ENCODE results near the gene ZNF581.

The ZNF581 gene

DNA sequence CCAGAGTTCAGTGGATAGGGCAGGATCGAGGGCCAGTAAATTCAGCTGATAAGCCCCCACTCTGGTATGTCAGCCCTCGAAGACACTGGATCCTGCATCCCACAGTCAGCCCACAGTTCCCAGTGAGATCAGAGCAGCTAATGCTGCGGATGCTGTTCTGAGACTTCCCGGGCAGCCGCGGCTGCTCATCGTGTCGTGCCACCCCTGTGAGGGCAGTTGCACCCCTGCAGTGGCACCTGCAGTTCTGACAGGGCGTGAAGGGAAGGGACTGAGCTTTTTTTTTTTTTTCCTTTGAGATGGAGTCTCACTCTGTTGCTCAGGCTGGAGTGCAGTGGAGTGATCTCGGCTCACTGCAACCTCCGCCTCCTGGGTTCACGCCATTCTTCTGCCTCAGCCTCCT, 24.1 kb downstream of the ZNF581 start:
- DNase-seq, result no peak

DNA sequence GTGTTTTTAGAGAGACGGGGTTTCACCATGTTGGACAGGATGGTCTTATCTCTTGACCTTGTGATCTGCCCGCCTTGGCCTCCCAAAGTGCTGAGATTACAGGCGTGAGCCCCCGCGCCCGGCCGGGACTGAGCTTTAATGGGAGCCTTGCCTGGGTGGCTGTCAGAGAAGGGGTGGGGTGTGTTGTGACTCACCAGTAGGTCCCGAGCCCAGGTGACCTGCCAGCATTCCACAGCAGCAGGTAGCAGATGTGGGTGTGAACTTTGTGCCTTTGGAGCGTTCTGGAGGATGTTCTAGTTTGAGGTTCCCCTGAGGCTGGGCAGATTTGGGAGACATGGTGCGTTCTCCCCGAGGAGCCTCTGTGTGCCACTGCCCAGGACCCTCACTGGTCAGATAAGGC, 24.5 kb downstream of the ZNF581 start:
- DNase-seq, result no peak

GRCh38 chr19:55668603-55669348, 25.3 kb downstream of the ZNF581 start:
- DNase-seq, result no peak

DNA sequence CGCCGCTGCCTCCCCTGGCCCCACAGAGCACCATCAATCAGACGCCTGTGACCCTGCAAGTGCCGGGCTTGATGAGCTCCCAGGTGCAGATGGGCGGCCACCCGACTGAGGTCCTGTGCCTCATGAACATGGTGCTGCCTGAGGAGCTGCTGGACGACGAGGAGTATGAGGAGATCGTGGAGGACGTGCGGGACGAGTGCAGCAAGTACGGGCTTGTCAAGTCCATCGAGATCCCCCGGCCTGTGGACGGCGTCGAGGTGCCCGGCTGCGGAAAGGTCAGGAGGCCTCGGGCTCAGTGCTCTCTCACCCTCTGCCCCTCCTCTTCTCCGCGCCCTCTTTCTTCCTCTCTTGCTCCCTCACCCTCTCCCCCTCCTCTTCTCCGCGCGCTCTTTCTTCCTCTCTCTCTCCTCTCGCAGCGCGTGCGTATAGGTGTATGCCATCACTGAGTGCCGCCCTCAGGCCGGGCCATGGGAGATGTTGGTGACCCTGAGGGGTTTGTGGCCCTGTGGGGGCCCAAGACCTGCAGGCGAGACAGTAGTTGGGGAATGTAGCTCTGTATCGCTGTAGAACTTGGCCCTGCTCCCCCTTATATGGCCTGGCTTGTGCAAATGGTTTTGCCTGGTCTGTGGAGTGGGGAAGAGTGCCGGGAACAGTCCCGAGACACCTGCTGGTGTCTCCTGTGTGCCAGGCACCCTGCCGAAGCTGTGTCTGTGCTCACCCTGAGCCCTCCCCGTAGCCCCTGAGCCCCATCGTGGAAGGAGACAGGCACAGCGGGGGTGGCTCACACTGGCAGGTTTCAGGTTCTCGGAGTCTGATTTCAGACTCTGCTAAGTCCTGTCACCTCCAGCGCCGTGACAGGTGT, 26.2 kb downstream of the ZNF581 start:
- no peak for DNase-seq

- no peak for DNase-seq
Measured at GRCh38 chr19:55670280-55671053, 27.0 kb downstream of the ZNF581 start.

- DNase-seq, result no peak
Measured at GRCh38 chr19:55671054-55671378, 27.6 kb downstream of the ZNF581 start.

DNA sequence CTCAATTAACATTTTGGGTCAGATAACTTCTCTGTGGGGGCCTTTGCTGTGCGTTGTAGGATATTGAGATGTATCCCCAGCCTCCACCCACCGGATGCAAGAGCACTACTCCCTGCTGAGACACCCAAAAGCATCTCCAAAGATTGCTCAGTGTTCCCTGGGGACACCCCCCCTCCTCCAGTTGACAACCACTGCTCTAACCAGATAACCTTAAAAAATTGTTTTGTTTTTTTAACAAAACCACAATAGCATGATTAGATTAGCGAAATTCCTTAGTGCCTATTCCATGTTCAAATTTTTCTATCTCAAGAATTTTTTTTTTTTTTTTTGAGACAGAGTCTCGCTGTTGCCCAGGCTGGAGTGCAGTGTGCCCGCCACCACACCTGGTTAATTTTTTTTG, 29.0 kb downstream of the ZNF581 start:
- no peak for DNase-seq

DNA sequence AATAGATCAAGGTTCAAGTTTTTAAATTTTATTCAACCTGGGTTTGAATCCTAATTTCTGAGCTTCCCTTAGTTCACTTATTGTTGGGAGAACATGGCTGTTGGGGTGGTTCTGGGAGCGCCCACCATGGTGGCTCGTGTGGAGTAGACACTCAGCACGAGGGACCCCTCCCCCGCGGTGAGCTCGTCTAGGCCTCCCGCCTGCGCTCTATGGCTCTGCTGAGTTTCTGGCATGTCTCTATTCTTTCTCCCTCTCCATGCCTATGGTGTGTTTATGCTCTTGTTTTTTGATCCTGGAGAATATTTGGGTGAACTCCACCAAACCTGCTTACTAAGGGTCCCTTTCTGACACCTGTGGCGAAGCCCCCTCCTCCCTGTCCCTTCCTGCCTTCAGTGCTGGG, 30.0 kb downstream of the ZNF581 start:
- DNase-seq, result no peak

DNA sequence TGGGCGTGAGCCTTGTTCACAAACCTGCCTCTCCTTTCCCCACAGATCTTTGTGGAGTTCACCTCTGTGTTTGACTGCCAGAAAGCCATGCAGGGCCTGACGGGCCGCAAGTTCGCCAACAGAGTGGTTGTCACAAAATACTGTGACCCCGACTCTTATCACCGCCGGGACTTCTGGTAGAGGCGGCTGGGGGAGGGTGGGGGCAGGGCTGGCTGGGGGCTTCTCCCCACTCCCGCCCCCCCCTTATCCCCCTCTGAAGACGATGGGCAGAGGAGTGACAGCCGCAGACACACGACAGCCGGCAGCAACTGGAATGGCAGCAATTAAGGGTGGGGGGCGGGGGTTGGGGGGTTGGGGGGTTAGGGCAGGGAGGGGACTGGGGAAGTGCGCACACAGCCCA, 30.4 kb downstream of the ZNF581 start:
- DNase-seq, result no peak

DNA sequence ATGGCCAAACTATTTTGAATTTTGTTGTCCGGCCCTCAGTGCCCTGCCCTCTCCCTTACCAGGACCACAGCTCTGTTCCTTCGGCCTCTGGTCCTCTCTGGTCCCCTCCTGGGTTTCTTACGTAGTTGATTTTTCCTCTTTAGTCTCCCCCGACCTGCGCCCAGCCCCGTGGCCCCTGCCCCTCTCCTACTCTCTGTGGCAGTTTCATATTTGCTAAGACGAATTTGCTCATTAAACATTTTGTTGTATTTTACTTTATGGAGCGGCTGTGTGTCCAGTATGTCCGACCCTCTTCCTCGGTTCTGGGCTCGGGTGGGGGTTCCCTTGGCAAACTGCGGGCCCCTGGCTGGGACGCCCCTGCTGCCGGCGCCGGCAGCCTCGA, 31.0 kb downstream of the ZNF581 start:
- no peak for DNase-seq

DNA sequence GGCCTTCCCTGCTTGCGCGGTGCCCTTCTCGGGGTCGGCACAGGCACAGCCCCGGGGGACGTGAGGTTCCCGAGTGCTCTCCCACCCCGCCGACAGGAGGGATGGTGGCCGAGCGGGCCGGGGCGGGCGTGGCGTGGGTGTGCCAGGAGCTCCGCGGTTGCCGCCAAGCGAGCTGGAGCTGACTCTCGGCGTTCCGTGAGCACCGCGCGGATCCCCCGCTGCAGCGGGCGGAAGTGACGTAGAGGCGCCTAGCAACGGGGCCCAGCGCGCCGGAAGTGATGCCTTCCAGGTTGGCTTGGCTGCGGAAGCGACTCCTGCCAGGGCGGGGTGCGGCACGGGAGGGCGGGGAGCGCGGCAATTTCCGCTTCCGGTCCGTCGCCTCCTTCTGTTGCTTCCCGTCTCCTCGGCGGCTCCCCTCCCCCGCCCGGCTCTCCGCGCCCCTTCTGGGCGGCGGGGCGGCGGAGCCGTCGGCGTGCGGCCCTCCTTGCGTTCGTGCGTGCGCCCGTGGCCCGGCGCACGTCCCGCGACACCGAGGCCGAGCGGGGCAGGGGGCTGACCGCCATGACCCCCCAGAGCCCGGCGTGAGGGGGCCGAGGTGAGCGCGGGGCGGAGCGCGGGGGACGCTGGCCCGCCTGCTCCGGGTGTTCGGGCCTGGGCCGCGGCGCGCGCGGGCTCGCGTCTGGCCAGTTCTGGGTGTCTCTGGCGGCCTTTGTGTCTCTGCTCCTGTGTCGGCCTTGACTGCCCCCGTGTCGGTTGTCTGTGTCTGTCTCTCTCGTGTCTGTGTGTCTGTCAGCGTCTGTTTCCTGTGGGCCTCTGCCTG, 31.6 kb downstream of the ZNF581 start, which contains the start of gene EPN1:
EPN1 (plus strand) TSS at position 386 of the 820 bp plus-strand sequence. CDS start 3,402 bp downstream, outside the sequence.
- peak; percentile 96 to 97 for DNase-seq

DNA sequence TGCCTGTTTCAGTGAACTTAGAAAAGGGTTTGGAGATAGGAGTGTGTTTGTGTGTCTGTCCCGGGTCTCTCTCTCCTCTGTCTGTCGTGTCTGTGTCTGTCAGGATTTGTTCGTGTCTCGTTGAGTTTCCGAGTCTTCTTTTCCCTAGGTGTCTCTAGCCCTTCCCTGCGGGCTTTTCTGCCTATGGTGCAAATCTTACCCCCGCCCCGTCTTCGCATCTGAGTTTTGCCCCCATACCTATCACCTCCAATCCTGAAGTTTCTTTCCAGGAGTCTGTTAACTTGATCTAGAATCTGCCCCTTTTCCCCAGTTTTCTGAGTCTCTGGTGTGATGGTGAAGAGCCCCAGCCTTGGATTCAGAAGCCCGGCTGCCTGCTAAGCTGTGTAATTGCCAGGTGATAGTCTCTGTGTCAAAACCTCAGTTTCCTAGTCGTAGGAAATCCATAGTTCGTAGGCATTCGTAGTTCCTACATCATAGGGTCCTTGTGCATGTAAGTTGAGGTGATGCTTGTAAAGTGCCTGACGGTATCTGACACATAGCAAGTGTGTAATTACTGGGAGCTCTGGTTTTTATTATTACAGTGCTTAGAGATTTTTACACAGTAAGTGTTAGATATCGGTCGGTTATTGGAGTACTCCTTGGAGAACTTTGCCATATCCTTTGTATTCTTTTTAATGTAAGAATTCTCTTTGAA, 32.4 kb downstream of the ZNF581 start:
- DNase-seq, result no peak

GRCh38 chr19:55676383-55676782, 32.9 kb downstream of the ZNF581 start:
- DNase-seq, result no peak

DNA sequence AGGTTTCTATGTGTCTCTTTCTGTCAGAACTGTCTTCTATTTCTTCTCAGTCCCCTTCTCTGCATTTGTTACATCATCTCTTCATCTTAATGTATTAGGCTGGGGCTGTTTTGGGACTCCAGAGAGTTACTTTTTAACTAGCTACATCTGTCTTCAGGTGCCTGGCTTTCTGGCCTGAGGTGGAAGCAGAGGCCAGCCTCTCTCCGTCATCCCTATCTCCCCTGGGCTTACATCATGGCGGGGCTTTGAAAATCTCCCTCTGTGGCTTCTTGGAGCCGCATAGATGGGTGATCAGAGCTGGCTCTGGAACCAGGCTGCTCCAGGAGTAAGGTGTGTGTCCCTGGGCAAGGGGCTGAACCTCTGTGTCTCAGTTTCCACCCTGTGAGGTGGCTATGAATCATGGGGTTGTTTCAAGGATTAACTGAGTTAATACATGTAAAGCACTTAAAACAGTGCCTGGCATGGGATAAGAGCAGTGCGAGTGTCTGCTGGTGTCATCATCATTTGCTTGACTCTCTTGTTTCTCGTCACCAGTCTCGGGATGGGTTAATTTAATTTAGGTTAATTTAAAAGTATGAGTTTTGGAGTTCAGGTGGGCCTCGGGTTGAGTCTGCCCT, 33.5 kb downstream of the ZNF581 start:
- DNase-seq, result no peak

DNA sequence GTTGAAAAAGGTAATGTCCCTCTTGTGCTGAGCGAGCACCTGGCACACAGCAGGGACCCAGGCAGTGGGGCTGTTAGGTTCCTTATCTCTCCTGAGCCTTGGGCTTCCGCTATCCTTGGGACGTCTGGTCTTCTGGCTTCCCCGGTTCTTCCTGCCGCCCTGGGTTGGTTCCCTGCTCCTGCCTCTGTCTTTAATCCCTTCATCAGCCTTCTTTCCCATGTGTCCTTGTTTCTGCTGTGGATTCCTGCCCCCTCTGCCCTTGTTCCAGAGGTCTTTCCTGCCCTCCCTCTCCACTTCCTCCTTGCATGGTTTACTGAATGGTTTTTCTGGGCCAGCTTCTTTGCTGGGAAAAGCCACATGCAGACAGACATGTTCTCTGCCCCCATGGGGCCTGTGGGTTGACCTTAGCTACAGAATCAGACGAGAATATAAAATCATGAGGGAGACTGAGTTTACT, 34.2 kb downstream of the ZNF581 start:
- no peak for DNase-seq

DNA sequence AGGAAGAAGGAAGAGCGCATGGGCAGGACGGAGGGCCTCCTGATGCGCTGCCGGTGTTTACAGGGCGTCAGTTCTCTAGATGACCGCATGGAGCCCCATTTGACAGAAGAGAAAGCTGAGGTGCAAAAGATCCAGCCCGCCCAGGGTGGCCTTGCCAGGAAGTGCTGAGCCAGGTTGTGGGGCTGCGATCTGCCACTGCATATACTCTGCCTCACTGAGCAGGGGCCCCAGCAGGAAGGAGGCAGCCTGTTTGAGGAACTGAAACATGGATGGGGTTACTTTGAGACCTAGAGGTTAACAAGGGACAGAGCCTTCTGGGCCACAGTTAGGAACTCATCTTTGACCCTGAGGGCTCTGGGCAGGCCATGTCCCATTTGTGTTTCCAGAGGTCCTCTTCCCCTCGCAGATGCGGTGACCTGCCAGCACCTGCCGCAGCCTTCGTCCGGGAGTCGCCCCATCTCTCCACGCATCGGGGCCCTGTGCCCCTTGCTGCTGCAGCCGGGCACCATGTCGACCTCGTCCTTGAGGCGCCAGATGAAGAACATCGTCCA, 34.7 kb downstream of the ZNF581 start:
- peak; percentile 76 to 85 for DNase-seq

DNA sequence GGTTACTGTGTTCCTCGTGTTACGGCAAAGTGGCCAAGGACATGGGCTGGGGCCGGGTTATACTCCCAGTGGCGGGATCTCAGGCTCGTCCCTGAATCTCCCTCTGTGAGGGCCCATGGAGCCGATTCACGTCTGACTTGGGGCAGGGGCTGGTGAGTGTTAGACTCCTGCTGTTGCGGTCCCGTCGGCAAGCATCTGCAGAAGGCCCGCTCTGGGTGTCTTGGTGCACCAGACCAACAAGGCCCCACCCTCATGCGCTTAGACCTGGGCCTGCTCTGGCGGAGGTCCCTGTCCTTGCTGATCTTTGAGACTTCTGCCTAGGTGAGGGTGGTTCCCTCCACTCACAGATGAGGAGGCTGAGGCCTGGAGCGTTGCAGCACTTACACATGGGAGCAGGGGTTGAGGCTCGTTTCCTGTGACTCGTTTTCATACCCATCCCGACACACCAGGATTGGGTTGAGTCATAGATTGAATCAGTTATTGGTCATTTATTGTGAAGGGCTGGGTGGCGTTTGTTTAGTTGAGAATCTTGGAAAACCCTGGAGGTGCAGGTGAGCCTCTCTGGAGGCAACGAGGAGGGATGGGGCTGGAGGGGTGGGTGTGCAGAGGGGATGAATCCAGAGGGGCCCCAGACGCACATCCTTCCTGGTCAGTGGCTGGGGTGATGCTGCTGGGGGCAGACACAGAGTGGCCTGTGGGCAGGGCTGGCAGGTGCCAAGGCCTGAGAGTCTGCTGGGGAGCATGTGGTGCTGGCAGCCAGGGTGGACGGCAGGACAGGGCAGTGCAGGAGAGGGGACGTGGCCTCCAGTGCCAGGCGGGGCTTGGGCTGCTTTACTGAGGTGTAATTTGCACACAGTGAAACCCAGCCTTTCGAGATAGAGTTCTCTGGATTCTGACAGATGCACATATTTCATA, 36.2 kb downstream of the ZNF581 start:
- DNase-seq, result no peak

DNA sequence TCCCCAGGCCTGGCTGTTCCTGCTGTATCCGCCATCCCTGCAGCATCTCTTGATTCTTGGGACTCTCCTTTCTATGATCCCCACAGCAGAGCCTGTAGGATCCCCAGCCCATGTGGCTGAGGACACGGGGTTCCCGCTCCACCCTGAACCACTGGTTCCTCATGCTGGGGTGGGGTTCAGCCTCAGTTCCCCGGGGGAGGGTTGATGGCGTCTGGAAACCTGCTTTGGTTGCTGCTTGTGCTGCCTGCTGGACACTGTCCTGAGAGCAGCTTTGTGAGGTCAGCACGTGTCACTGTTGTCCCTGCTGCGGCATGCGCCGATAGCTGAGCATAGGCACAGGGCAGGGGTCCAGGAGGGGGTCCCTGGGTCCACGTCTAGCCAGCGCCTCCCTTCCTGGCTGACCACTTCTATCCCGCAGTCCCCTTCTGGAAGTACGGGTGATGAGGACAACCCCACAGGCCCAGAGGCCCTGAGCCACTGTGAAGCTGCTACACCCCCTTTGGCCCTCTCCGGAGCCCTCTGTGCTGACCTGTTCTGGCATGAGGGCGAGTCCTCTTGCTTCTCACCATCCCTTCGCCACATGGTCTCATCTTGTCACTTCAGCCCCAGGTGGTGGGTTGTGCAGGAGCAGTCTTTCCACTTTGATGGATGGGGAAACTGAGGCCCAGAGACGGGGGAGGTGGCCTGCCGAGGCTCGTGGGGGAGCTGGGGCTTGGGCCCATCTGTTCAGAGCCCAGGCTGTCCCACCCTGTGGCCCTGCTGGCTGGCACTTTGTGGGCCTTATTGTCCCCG, 37.1 kb downstream of the ZNF581 start:
- no peak for DNase-seq

All from inflammatory macrophage (primary cell).